ENCODE data around the gene TPRA1.

- TF ChIP-seq, protein P1, sequence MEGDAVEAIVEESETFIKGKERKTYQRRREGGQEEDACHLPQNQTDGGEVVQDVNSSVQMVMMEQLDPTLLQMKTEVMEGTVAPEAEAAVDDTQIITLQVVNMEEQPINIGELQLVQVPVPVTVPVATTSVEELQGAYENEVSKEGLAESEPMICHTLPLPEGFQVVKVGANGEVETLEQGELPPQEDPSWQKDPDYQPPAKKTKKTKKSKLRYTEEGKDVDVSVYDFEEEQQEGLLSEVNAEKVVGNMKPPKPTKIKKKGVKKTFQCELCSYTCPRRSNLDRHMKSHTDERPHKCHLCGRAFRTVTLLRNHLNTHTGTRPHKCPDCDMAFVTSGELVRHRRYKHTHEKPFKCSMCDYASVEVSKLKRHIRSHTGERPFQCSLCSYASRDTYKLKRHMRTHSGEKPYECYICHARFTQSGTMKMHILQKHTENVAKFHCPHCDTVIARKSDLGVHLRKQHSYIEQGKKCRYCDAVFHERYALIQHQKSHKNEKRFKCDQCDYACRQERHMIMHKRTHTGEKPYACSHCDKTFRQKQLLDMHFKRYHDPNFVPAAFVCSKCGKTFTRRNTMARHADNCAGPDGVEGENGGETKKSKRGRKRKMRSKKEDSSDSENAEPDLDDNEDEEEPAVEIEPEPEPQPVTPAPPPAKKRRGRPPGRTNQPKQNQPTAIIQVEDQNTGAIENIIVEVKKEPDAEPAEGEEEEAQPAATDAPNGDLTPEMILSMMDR (IDR thresholded peaks at IDR 0.05 in 2 of 3, conservative IDR thresholded peaks at IDR 0.05 in 1 of 3; ENCODE audit: borderline replicate concordance in 1 of 3, insufficient read depth in 1 of 3, low read depth in 2 of 3, low read length in 2 of 3) = no peak
- TF ChIP-seq YY1 (IDR thresholded peaks at IDR 0.05; ENCODE audit: extremely low read depth, insufficient replicate concordance, low read depth, low read length) (no peak), POLR2A (IDR thresholded peaks at IDR 0.05; ENCODE audit: borderline replicate concordance, extremely low read depth, insufficient read depth, insufficient read length) (no peak), EZH2phosphoT487 (IDR thresholded peaks at IDR 0.05; ENCODE audit: borderline replicate concordance) (no peak), REST (IDR thresholded peaks at IDR 0.05; ENCODE audit: low read depth) (no peak), SP1 (IDR thresholded peaks at IDR 0.05; ENCODE audit: low read depth) (no peak), SRF (IDR thresholded peaks at IDR 0.05; ENCODE audit: low read depth) (no peak), ZNF274 (IDR thresholded peaks at IDR 0.05; ENCODE audit: low read depth, low read length) (no peak), MAX (IDR thresholded peaks at IDR 0.05) (no peak), ATF3 (IDR thresholded peaks at IDR 0.05) (no peak), JUND (IDR thresholded peaks at IDR 0.05) (no peak), ZBTB33 (IDR thresholded peaks at IDR 0.05; ENCODE audit: extremely low read depth, insufficient replicate concordance, low read length) (no peak), SIN3A (IDR thresholded peaks at IDR 0.05; ENCODE audit: low read depth) (no peak)
These were observed 30.3 kb upstream of the TPRA1 start for GRCh38 chr3:127620637-127621375.
